NCI-H460 (cell line): ENCODE results near the gene CACNA1D. TPM values are rescaled to one million over a fixed set of nuclear protein-coding genes. Genes with fewer than 3 reads are reported as not detected.
"Not testable (repeated sequence)": the region's sequence is repeated elsewhere in the genome, so short reads cannot be mapped to it uniquely, and the experiment has no call there.

ENCODE experiments used
- DNase-seq: peaks from one replicate; pipeline ENCODE4 v3.0.0-alpha.2; 2016; ENCODE audit warnings: low read depth; ENCODE audit errors: extremely low read depth
- polyA plus RNA-seq: library from polyadenylated mRNA; depleted of rRNA; stranded (reverse); fragments of >200 nt; gene quantifications from 2 replicates; pipeline ENCODE4 v1.2.3, GENCODE V29; 2014; cell fraction: nucleus; rRNA removed
- total RNA-seq: library from RNA; depleted of rRNA; stranded (reverse); fragments of >200 nt; shearing (Covaris generic); gene quantifications from 2 replicates; pipeline ENCODE4 v1.2.3, GENCODE V29; 2014; rRNA removed

CACNA1D gene
- total RNA-seq = not detected in 2 replicates
- polyA plus RNA-seq = not detected in 2 replicates

GRCh38 chr3:53493963-53494791 is at the start of gene CACNA1D:
TSS of gene CACNA1D (plus strand) at chr3:53494611. CDS start at chr3:53495167, 556 bp downstream.
- no peak for DNase-seq

- DNase-seq = no peak
These were observed 37.3 kb upstream of the CACNA1D start for GRCh38 chr3:53457068-53457467.

GRCh38 chr3:53460326-53460725 is 34.1 kb upstream of the CACNA1D start:
- no peak for DNase-seq

- DNase-seq = no peak
These were observed 30.0 kb upstream of the CACNA1D start for GRCh38 chr3:53464424-53464823.

- not testable (repeated sequence) for DNase-seq
These were observed 24.7 kb upstream of the CACNA1D start for GRCh38 chr3:53469758-53470157.

GRCh38 chr3:53473422-53473821 is 21.0 kb upstream of the CACNA1D start:
- DNase-seq = no peak

GRCh38 chr3:53476372-53476771 is 18.0 kb upstream of the CACNA1D start:
- not testable (repeated sequence) for DNase-seq

- not testable (repeated sequence) for DNase-seq
These were observed 16.7 kb upstream of the CACNA1D start for GRCh38 chr3:53477689-53478088.

GRCh38 chr3:53478166-53478830 is 16.1 kb upstream of the CACNA1D start:
- no peak for DNase-seq

GRCh38 chr3:53478921-53479664 is 15.3 kb upstream of the CACNA1D start:
- no peak for DNase-seq

- DNase-seq = no peak
These were observed 12.2 kb upstream of the CACNA1D start for GRCh38 chr3:53482227-53482626.

GRCh38 chr3:53483821-53484220 is 10.6 kb upstream of the CACNA1D start:
- no peak for DNase-seq

GRCh38 chr3:53484984-53485383 is 9.4 kb upstream of the CACNA1D start:
- DNase-seq = no peak

- no peak for DNase-seq
These were observed 8.6 kb upstream of the CACNA1D start for GRCh38 chr3:53485675-53486403.

GRCh38 chr3:53486961-53487654 is 7.3 kb upstream of the CACNA1D start:
- DNase-seq = no peak

GRCh38 chr3:53489386-53489785 is 5.0 kb upstream of the CACNA1D start:
- DNase-seq = no peak

GRCh38 chr3:53489787-53490458 is 4.5 kb upstream of the CACNA1D start:
- DNase-seq = no peak

- DNase-seq = no peak
These were observed 3.9 kb upstream of the CACNA1D start for GRCh38 chr3:53490459-53490968.

GRCh38 chr3:53491276-53491675 is 3.1 kb upstream of the CACNA1D start:
- DNase-seq = no peak
